ENCODE data around the gene KXD1.
"Not testable (repeated sequence)": the region's sequence is repeated elsewhere in the genome, so short reads cannot be mapped to it uniquely, and the experiment has no call there.

Gene KXD1

DNA sequence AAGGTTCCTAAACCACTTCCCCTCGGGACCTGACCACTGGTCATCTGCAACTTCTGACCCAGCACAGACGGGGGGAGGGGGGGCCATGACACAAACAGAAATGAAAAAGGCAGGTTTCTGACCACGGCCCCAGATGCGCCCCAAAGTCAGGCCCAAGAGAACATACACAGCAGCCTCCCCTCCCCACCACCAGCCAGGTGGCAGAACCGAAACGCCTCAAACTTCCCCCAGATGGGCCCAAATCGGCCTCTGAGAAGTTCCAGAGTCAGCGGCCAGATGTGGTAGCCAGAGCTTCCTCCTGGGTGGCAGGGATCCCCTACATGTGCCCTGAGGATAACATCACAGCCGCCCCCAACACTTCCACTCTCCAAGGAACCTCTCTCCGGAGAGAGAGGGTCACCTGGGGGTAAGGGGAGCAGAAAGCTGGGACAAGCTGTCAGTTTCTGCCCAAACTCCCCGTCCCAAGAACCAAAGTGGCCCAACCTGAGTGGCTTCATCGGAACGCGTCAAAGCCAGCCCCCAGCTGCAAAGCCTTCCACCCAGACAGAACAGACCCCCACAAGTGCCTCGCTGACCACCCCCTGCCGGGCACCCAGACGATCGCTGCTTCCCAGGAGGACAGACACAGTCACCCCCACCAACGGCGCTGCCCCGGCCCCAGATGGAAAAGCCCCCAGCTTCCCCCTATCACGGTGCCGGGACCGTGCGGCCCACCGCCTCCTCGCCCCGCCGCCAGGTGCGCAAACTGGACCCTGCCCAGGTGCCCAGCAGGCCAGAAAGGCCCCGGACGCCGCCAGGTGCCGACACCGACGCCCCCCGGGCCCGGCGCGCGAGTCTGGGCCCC lies 36.6 kb upstream of the KXD1 start:
- no peaks in the 10 kb centered on the region for H3K27me3 ChIP-seq (ENCODE audit: control insufficient read depth in 1 of 2, insufficient read depth in 2 of 2, low read length in 2 of 2)
- H3K9ac ChIP-seq (ENCODE audit: low read depth in 1 of 2, low read length in 2 of 2): peak overlapping the region; percentile 97 to 98
- no peaks in the 10 kb centered on the region for H3K36me3 ChIP-seq (ENCODE audit: control insufficient read depth in 1 of 2, insufficient read depth in 2 of 2, low read length in 2 of 2)

DNA sequence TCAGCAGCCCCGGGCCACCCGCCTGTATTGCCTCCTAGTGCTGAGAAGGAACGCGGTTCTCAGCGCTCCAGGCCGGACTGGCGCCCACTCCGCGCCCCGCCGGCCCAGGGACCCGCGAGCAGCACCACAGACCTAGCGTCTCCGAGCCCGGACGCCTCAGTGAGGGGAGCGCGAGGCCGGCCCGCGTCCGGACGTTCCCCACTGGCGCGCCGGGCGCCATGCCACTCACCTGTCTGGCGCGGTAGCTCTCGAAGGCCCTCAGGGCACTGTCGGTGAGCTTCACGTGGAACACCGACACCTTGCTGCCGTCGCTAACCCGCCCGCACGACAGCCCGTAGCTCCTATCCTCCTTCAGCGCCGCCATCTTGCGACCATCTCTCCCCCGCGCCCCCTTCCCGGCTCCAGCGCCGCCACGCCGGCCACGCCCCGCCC lies 36.0 kb upstream of the KXD1 start, which contains the start of gene ELL:
ELL (minus strand) TSS at position 379 of the 432 bp plus-strand sequence; CDS start at position 364, 15 bp downstream.
- Histone ChIP-seq H3K36me3 (ENCODE audit: control insufficient read depth in 1 of 2, insufficient read depth in 2 of 2, low read length in 2 of 2) (no peaks in the 10 kb centered on the region), H3K9me3 (ENCODE audit: control insufficient read depth in 1 of 2, low read length in 2 of 2) (no peaks in the 10 kb centered on the region), H3K4me1 (ENCODE audit: control insufficient read depth in 1 of 2, insufficient read depth in 2 of 2, low read length in 2 of 2) (peaks cover 7 to 26% of the 10 kb centered on the region in 2 donors), H3K4me3 (ENCODE audit: low read depth in 1 of 2, low read length in 2 of 2) (peak within 1 kb of the TSS; percentile 89), H3K9ac (ENCODE audit: low read depth in 1 of 2, low read length in 2 of 2) (peak within 1 kb of the TSS; percentile 97 to 98), H3K27ac (ENCODE audit: low read depth, low read length) (peak within 1 kb of the TSS; percentile 99), H3K27me3 (ENCODE audit: control insufficient read depth in 1 of 2, insufficient read depth in 2 of 2, low read length in 2 of 2) (no peaks in the 10 kb centered on the region)

More for the DNA sequence above, 36.6 kb upstream of the KXD1 start:
- H3K4me1 ChIP-seq (ENCODE audit: control insufficient read depth in 1 of 2, insufficient read depth in 2 of 2, low read length in 2 of 2): peaks cover 12 to 32% of the 10 kb centered on the region in 2 donors
- peak overlapping the region; percentile 89 for H3K4me3 ChIP-seq (ENCODE audit: low read depth in 1 of 2, low read length in 2 of 2)
- H3K27ac ChIP-seq (ENCODE audit: low read depth, low read length): peak overlapping the region; percentile 99
- no peaks in the 10 kb centered on the region for H3K9me3 ChIP-seq (ENCODE audit: control insufficient read depth in 1 of 2, low read length in 2 of 2)

DNA sequence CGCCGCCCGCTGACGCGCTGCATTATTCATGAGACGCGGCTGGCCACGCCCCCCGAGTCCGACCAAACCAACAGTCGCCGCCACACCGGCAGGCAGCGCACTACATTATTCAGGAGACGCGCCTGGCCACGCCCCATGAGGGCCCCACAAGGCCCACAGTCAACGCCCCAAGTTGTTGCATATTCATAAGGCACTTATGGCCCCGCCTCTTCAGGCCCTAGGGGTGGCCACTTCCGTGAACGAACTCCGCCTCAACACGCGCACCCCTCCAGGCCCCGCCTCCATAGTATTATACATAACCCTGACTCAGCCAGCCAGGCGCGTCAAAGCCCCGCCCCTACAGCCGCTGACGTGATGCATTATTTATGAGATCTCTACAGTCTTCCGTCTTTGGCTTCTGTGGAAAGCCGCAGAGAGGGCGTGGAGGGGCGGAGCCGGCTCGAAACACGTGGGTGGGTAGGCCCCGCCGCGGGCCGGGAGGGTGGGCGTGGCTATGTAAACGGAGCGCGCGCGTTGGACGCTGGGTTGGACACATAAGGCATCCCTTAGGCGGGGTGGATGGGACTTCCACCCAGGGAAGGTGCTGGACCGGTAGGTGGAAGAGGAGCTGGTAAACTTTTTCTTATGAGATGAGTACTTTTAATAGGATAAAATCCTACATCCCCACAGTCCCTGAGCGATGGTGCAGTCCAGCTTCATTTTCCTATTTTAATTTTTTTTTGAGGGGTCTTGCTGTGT lies 35.4 kb upstream of the KXD1 start:
- peak overlapping the region; percentile 89 for H3K4me3 ChIP-seq (ENCODE audit: low read depth in 1 of 2, low read length in 2 of 2)
- H3K27ac ChIP-seq (ENCODE audit: low read depth, low read length): peak overlapping the region; percentile 99
- H3K4me1 ChIP-seq (ENCODE audit: control insufficient read depth in 1 of 2, insufficient read depth in 2 of 2, low read length in 2 of 2): peaks cover 7 to 22% of the 10 kb centered on the region in 2 donors
- H3K27me3 ChIP-seq (ENCODE audit: control insufficient read depth in 1 of 2, insufficient read depth in 2 of 2, low read length in 2 of 2): no peaks in the 10 kb centered on the region
- H3K9ac ChIP-seq (ENCODE audit: low read depth in 1 of 2, low read length in 2 of 2): peak overlapping the region in 1 of 2 donors; percentile 98
- no peaks in the 10 kb centered on the region for H3K36me3 ChIP-seq (ENCODE audit: control insufficient read depth in 1 of 2, insufficient read depth in 2 of 2, low read length in 2 of 2)
- no peaks in the 10 kb centered on the region for H3K9me3 ChIP-seq (ENCODE audit: control insufficient read depth in 1 of 2, low read length in 2 of 2)

DNA sequence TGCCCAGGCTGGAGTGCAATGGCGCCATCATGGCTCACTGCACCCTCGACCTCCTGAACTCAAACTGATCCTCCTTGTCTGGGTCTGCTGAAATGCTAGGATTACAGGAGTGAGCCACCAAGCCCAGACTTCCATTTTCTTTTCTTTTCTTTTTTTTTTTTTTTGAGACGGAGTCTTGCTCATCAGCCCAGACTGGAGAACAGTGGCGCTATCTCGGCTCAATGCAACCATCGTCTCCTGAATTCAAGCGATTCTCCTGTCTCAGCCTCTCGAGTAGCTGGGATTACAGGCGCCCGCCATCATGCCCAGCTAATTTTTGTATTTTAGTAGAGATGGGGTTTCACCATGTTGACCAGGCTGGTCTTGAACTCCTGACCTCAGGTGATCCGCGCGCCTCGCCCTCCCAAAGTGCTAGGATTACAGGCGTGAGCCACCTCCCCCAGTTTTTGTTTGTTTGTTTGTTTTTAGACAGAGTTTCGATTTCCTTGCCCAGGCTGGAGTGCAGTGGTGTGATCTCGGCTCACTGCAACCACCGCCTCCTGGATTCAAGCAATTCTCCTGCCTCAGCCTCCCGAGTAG lies 34.7 kb upstream of the KXD1 start:
- Histone ChIP-seq H3K4me3 (ENCODE audit: low read depth in 1 of 2, low read length in 2 of 2) (peak overlapping the region; percentile 34 to 58), H3K9ac (ENCODE audit: low read depth in 1 of 2, low read length in 2 of 2) (peak overlapping the region in 1 of 2 donors; percentile 25), H3K4me1 (ENCODE audit: control insufficient read depth in 1 of 2, insufficient read depth in 2 of 2, low read length in 2 of 2) (peaks cover 7 to 21% of the 10 kb centered on the region in 2 donors), H3K27ac (ENCODE audit: low read depth, low read length) (peak overlapping the region; percentile 20)
- not testable (repeated sequence) for H3K9me3 ChIP-seq (ENCODE audit: control insufficient read depth in 1 of 2, low read length in 2 of 2); H3K36me3 ChIP-seq (ENCODE audit: control insufficient read depth in 1 of 2, insufficient read depth in 2 of 2, low read length in 2 of 2); H3K27me3 ChIP-seq (ENCODE audit: control insufficient read depth in 1 of 2, insufficient read depth in 2 of 2, low read length in 2 of 2)

DNA sequence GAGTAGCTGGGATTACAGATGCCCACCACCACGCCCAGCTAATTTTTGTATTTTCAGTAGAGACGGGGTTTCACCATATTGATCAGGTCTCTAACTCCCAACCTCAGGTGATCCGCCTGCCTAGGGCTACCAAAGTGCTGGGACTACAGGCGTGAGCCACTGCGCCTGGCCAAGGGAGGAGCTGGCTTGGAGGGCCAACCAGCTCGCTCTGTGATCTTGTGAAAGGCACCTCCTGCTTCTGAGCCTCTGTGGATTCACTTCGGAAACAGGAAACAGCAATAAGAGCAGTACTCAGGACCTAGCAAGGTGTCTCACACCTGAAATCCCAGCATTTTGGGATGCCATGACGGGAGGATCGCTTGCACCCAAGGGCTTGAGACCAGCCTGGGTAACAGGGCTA lies 33.8 kb upstream of the KXD1 start:
- no peaks in the 10 kb centered on the region for H3K27me3 ChIP-seq (ENCODE audit: control insufficient read depth in 1 of 2, insufficient read depth in 2 of 2, low read length in 2 of 2)
- peaks cover 7 to 14% of the 10 kb centered on the region in 2 donors for H3K4me1 ChIP-seq (ENCODE audit: control insufficient read depth in 1 of 2, insufficient read depth in 2 of 2, low read length in 2 of 2)
- H3K27ac ChIP-seq (ENCODE audit: low read depth, low read length): no peak overlapping the region
- no peak overlapping the region for H3K9ac ChIP-seq (ENCODE audit: low read depth in 1 of 2, low read length in 2 of 2)
- H3K9me3 ChIP-seq (ENCODE audit: control insufficient read depth in 1 of 2, low read length in 2 of 2): no peaks in the 10 kb centered on the region
- H3K36me3 ChIP-seq (ENCODE audit: control insufficient read depth in 1 of 2, insufficient read depth in 2 of 2, low read length in 2 of 2): no peaks in the 10 kb centered on the region
- H3K4me3 ChIP-seq (ENCODE audit: low read depth in 1 of 2, low read length in 2 of 2): no peak overlapping the region

DNA sequence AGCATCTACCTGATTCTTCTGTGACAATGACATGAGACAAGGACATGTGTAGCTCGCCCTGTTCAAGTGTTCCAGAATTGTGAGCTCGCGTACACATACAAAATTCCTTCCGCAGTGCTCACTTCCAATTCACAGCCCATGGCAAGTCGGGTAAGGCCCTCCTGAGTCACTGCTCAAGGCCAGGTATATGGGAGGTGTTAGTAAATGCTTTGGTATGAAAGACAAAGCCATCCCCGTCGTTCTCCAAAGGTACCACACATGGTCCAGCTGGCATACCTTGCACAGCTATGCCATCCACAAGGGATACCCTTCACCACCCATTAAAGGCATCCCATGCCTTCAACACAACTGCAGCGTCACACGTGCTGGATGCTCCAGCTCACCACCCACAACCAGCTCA lies 31.4 kb upstream of the KXD1 start:
- Histone ChIP-seq H3K27me3 (ENCODE audit: control insufficient read depth in 1 of 2, insufficient read depth in 2 of 2, low read length in 2 of 2) (no peaks in the 10 kb centered on the region), H3K9ac (ENCODE audit: low read depth in 1 of 2, low read length in 2 of 2) (no peak overlapping the region), H3K4me1 (ENCODE audit: control insufficient read depth in 1 of 2, insufficient read depth in 2 of 2, low read length in 2 of 2) (peaks cover 0 to 3% of the 10 kb centered on the region in 2 donors), H3K27ac (ENCODE audit: low read depth, low read length) (no peak overlapping the region), H3K4me3 (ENCODE audit: low read depth in 1 of 2, low read length in 2 of 2) (no peak overlapping the region), H3K36me3 (ENCODE audit: control insufficient read depth in 1 of 2, insufficient read depth in 2 of 2, low read length in 2 of 2) (peaks cover 0 to 2% of the 10 kb centered on the region in 2 donors), H3K9me3 (ENCODE audit: control insufficient read depth in 1 of 2, low read length in 2 of 2) (no peaks in the 10 kb centered on the region)

DNA sequence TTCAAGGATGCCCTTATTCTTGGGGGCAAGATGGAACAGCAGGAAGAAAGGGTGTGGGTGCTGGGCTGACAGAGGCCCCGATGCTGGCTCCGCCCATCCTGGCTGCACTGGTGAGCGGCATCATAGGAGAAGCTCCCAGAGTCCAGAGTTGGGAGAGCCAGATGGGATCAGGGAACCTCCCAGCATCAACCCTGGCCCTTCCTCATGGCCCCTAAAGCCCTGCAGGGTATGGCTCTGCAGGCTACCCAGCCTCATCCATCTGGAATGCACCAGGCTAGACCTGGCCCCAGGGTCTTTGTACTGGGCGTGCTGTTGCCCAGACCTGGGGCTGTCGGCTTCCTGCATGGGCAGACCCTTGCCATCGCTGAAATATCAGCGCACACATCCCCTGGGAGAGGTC lies 27.9 kb upstream of the KXD1 start:
- Histone ChIP-seq H3K9me3 (ENCODE audit: control insufficient read depth in 1 of 2, low read length in 2 of 2) (no peaks in the 10 kb centered on the region), H3K27ac (ENCODE audit: low read depth, low read length) (no peak overlapping the region), H3K36me3 (ENCODE audit: control insufficient read depth in 1 of 2, insufficient read depth in 2 of 2, low read length in 2 of 2) (peaks cover 12 to 24% of the 10 kb centered on the region in 2 donors), H3K4me3 (ENCODE audit: low read depth in 1 of 2, low read length in 2 of 2) (no peak overlapping the region), H3K27me3 (ENCODE audit: control insufficient read depth in 1 of 2, insufficient read depth in 2 of 2, low read length in 2 of 2) (no peaks in the 10 kb centered on the region), H3K4me1 (ENCODE audit: control insufficient read depth in 1 of 2, insufficient read depth in 2 of 2, low read length in 2 of 2) (no peaks in the 10 kb centered on the region), H3K9ac (ENCODE audit: low read depth in 1 of 2, low read length in 2 of 2) (no peak overlapping the region)

DNA sequence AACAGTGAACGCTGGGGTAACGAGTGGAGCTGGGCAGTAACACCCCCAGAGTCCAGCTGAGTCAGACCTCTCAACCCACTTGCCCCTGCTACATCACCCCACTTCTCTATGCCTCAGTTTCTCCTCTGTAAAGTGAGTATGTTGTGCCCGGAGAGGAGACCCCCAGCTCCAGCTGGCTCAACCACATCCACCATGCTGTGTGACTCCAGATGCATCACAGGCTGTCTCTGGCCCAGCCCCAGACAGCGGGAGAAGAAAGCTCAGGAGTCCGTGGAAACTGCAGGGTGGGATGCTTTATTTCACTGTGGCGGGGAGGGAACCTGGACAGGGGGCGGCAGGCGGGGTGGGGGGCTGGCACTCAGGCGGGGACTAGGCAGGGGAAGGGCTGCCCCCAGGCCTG lies 26.2 kb upstream of the KXD1 start:
- Histone ChIP-seq H3K27me3 (ENCODE audit: control insufficient read depth in 1 of 2, insufficient read depth in 2 of 2, low read length in 2 of 2) (no peaks in the 10 kb centered on the region), H3K4me1 (ENCODE audit: control insufficient read depth in 1 of 2, insufficient read depth in 2 of 2, low read length in 2 of 2) (no peaks in the 10 kb centered on the region), H3K9me3 (ENCODE audit: control insufficient read depth in 1 of 2, low read length in 2 of 2) (no peaks in the 10 kb centered on the region), H3K36me3 (ENCODE audit: control insufficient read depth in 1 of 2, insufficient read depth in 2 of 2, low read length in 2 of 2) (peaks cover 12 to 29% of the 10 kb centered on the region in 2 donors), H3K9ac (ENCODE audit: low read depth in 1 of 2, low read length in 2 of 2) (no peak overlapping the region), H3K27ac (ENCODE audit: low read depth, low read length) (no peak overlapping the region), H3K4me3 (ENCODE audit: low read depth in 1 of 2, low read length in 2 of 2) (no peak overlapping the region)

DNA sequence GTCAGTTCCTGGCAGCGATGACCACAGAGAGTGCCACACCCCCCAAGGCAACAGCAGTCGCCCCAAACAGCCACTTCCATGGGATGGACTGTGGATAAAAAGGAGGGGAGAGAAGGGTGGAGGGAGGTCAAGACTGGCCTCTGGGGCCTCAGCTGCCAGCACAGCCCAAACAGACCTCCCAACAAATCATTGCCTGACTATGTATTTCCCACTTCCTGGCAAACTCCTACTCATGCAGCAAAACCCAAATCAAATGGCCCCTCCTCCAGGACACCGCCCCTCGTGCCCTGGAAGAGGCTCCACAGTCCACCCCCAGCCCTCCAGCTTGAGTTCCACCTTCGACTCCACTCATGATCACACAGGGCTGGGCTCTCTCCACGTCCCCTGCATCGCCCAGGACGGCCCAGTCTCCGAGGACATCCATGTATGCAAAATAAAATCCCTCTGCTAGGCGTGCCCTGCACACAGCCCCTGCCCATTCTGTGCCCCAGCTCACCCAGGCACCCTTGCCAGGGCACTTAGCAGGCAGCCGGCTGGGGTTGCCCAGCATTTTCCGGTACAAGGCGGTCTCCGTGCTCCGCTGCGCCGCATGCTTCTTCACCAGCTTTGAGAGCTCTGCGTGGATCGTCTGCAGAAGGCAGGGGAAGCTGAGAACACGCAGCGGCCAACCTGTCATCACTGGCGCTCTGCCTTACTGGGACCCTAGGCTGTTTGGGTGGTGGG lies 25.3 kb upstream of the KXD1 start:
- Histone ChIP-seq H3K27ac (ENCODE audit: low read depth, low read length) (no peak overlapping the region), H3K9me3 (ENCODE audit: control insufficient read depth in 1 of 2, low read length in 2 of 2) (no peaks in the 10 kb centered on the region), H3K4me1 (ENCODE audit: control insufficient read depth in 1 of 2, insufficient read depth in 2 of 2, low read length in 2 of 2) (no peaks in the 10 kb centered on the region), H3K36me3 (ENCODE audit: control insufficient read depth in 1 of 2, insufficient read depth in 2 of 2, low read length in 2 of 2) (peaks cover 15 to 36% of the 10 kb centered on the region in 2 donors), H3K27me3 (ENCODE audit: control insufficient read depth in 1 of 2, insufficient read depth in 2 of 2, low read length in 2 of 2) (no peaks in the 10 kb centered on the region), H3K9ac (ENCODE audit: low read depth in 1 of 2, low read length in 2 of 2) (no peak overlapping the region), H3K4me3 (ENCODE audit: low read depth in 1 of 2, low read length in 2 of 2) (no peak overlapping the region)
